Lower leg skin (tissue), 3 donors: ENCODE results near the gene CDKL2.

ENCODE experiments used
- CTCF ChIP-seq, 3 donors: fragments of 450-650 bp; IDR thresholded peaks; one replicate each; pipeline ENCODE4 v1.5.1; 2016; ENCODE audit warnings: antibody characterized with exemption in 3 of 3, mild to moderate bottlenecking in 3 of 3, moderate library complexity in 2 of 3
- POLR2A ChIP-seq, 2 donors: fragments of 450-650 bp; IDR thresholded peaks; one replicate each; pipeline ENCODE4 v1.6.1; 2016 to 2017; ENCODE audit warnings: antibody characterized with exemption in 2 of 2, mild to moderate bottlenecking in 1 of 2, moderate library complexity in 1 of 2

- no peak for TF ChIP-seq CTCF (IDR thresholded peaks at IDR 0.05)
- no peak for TF ChIP-seq POLR2A (IDR thresholded peaks at IDR 0.05)
These were observed 30.7 kb downstream of the CDKL2 start for GRCh38 chr4:75599647-75600046.
